Neuronal stem cell (in vitro differentiated cells): Measurements from ENCODE around the gene BRAT1.

Source experiments
- DNase-seq: peaks from one replicate; pipeline ENCODE4 v3.0.0-alpha.2; 2013; ENCODE audit warnings: low spot score
- H2AFZ ChIP-seq: one replicate; pipeline ENCODE4 v1.6.1; 2013; ENCODE audit warnings: mild to moderate bottlenecking, low read length, inconsistent platforms
- H2AK5ac ChIP-seq: 2 replicates; pipeline ENCODE4 v1.6.1; 2013; ENCODE audit warnings: low read depth, mild to moderate bottlenecking, inconsistent platforms, low read length, moderate library complexity, mixed read lengths
- H2BK120ac ChIP-seq: 2 replicates; pipeline ENCODE4 v1.6.1; 2013; ENCODE audit warnings: low read depth, mild to moderate bottlenecking, inconsistent platforms, low read length, moderate library complexity, mixed read lengths
- H2BK12ac ChIP-seq: one replicate; pipeline ENCODE4 v1.6.1; 2013; ENCODE audit warnings: low read length, inconsistent platforms
- H2BK15ac ChIP-seq: 2 replicates; pipeline ENCODE4 v1.6.1; 2013; ENCODE audit warnings: mild to moderate bottlenecking, low read length, inconsistent platforms, mixed read lengths
- H2BK5ac ChIP-seq: one replicate; pipeline ENCODE4 v1.6.1; 2013; ENCODE audit warnings: inconsistent platforms, mild to moderate bottlenecking, low read length, moderate library complexity
- H3K14ac ChIP-seq: one replicate; pipeline ENCODE4 v1.6.1; 2013; ENCODE audit warnings: low read length, inconsistent platforms
- H3K18ac ChIP-seq: 2 replicates; pipeline ENCODE4 v1.6.1; 2013; ENCODE audit warnings: low read length, inconsistent platforms
- H3K23ac ChIP-seq: 2 replicates; pipeline ENCODE4 v1.6.1; 2013; ENCODE audit warnings: low read depth, mild to moderate bottlenecking, mixed read lengths, low read length, inconsistent platforms; ENCODE audit not compliant: poor library complexity
- H3K27ac ChIP-seq: replicated peaks from 3 replicates; pipeline ENCODE4 v1.5.1; 2013; ENCODE audit warnings: low read length, inconsistent platforms
- H3K27me3 ChIP-seq, 3 experiments: 2 replicates each; pipeline ENCODE4 v1.6.1; 2013; ENCODE audit warnings: low read length in 3 of 3, mild to moderate bottlenecking in 2 of 3, inconsistent platforms in 1 of 3, low read depth in 1 of 3, mixed read lengths in 1 of 3, moderate library complexity in 1 of 3; ENCODE audit not compliant: control insufficient read depth in 3 of 3, insufficient read depth in 3 of 3
- H3K36me3 ChIP-seq, 2 donors: replicated peaks in 1 of 2; 2 replicates each; pipeline ENCODE4 v1.6.1; 2013; ENCODE audit warnings: low read length in 2 of 2; ENCODE audit not compliant: control insufficient read depth in 2 of 2, insufficient read depth in 2 of 2
- H3K4ac ChIP-seq: 2 replicates; pipeline ENCODE4 v1.6.1; 2013; ENCODE audit warnings: inconsistent platforms, mild to moderate bottlenecking, low read length, moderate library complexity
- H3K4me1 ChIP-seq, 2 donors: 1 replicate in 1 of 2; 2 replicates in 1 of 2; pipeline ENCODE4 v1.6.1; 2013; ENCODE audit warnings: low read length in 2 of 2, low read depth in 1 of 2; ENCODE audit not compliant: control insufficient read depth in 2 of 2, insufficient read depth in 1 of 2
- H3K4me2 ChIP-seq: one replicate; pipeline ENCODE4 v1.6.1; 2013; ENCODE audit warnings: mild to moderate bottlenecking, low read length, inconsistent platforms; ENCODE audit not compliant: insufficient read depth, poor library complexity, severe bottlenecking
- H3K4me3 ChIP-seq, 2 donors: 2 replicates each; pipeline ENCODE4 v1.5.1; 2013; ENCODE audit warnings: low read length in 2 of 2, mild to moderate bottlenecking in 2 of 2, inconsistent platforms in 1 of 2, moderate library complexity in 1 of 2
- H3K79me1 ChIP-seq: one replicate; pipeline ENCODE4 v1.6.1; 2013; ENCODE audit warnings: low read depth, mild to moderate bottlenecking, inconsistent platforms, low read length, moderate library complexity
- H3K9ac ChIP-seq: one replicate; pipeline ENCODE4 v1.6.1; 2013; ENCODE audit warnings: mild to moderate bottlenecking, low read depth, low read length, inconsistent platforms; ENCODE audit not compliant: poor library complexity
- H3K9me3 ChIP-seq, 2 donors: replicated peaks in 1 of 2; 2 replicates each; pipeline versions ENCODE3 to v1.6.1; 2013; ENCODE audit warnings: low read length in 2 of 2, mild to moderate bottlenecking in 2 of 2, inconsistent platforms in 1 of 2, low read depth in 1 of 2, mixed read lengths in 1 of 2, moderate library complexity in 1 of 2; ENCODE audit not compliant: control insufficient read depth in 2 of 2, insufficient read depth in 1 of 2
- H4K8ac ChIP-seq: one replicate; pipeline ENCODE4 v1.6.1; 2013; ENCODE audit warnings: low read depth, mild to moderate bottlenecking, inconsistent platforms, low read length, moderate library complexity
- H4K91ac ChIP-seq: one replicate; pipeline ENCODE4 v1.6.1; 2013; ENCODE audit warnings: low read length, low read depth, mild to moderate bottlenecking, inconsistent platforms; ENCODE audit not compliant: poor library complexity
- WGBS, 2 donors: extraction: QIAGEN DNeasy Blood & Tissue Kit; methylation state at CpG; one replicate each; pipeline ENCODE4 v1.1.7; 2013; ENCODE audit warnings: missing lambda C conversion rate in 2 of 2, mixed read lengths in 1 of 2; ENCODE audit not compliant: insufficient read length in 2 of 2, insufficient replicate concordance in 1 of 2; ENCODE audit errors: extremely low coverage in 2 of 2; 5-methylcytosine and 5-hydroxymethylcytosine counted together

Gene BRAT1

GRCh38 chr7:2517026-2517425 lies 38.3 kb downstream of the BRAT1 start:
- peak overlapping the region; percentile 86 for H2BK12ac ChIP-seq
- no peak overlapping the region for H3K4me3 ChIP-seq
- H4K8ac ChIP-seq = no peak overlapping the region
- H2AK5ac ChIP-seq = peak overlapping the region; percentile 99
- peaks cover 36 to 54% of the 10 kb centered on the region in 2 donors for H3K4me1 ChIP-seq
- H3K27ac ChIP-seq = peak overlapping the region; percentile 13
- H3K4ac ChIP-seq = no peak overlapping the region
- peak overlapping the region; percentile 25 for H3K9ac ChIP-seq
- peak overlapping the region; percentile 93 for H3K18ac ChIP-seq
- peak overlapping the region; percentile 97 for H2BK15ac ChIP-seq
- H3K4me2 ChIP-seq = no peak overlapping the region
- no peak overlapping the region for H4K91ac ChIP-seq
- peak overlapping the region; percentile 13 for H2AFZ ChIP-seq
- H2BK5ac ChIP-seq = peak overlapping the region; percentile 96
- no peak for DNase-seq
- peaks cover 0 to 2% of the 10 kb centered on the region in 2 donors for H3K9me3 ChIP-seq
- peaks cover 0 to 12% (median 0%) of the 10 kb centered on the region in 3 experiments for H3K27me3 ChIP-seq
- peaks cover 5% of the 10 kb centered on the region for H3K79me1 ChIP-seq
- peak overlapping the region; percentile 75 for H3K14ac ChIP-seq
- WGBS, 2 donors = no CpG with 5 or more reads among the region's 8 CpGs
- peaks cover 4% of the 10 kb centered on the region in 2 donors for H3K36me3 ChIP-seq
- H3K23ac ChIP-seq = peak overlapping the region; percentile 86
- peak overlapping the region; percentile 100 for H2BK120ac ChIP-seq

GRCh38 chr7:2516194-2516555 lies 39.1 kb downstream of the BRAT1 start:
- H3K9me3 ChIP-seq = peaks cover 0 to 2% of the 10 kb centered on the region in 2 donors
- no CpG with 5 or more reads among the region's 8 CpGs for WGBS, 2 donors
- H2BK12ac ChIP-seq = peak overlapping the region; percentile 77
- no peak overlapping the region for H3K4ac ChIP-seq
- H3K27ac ChIP-seq = no peak overlapping the region
- no peak overlapping the region for H2AFZ ChIP-seq
- peak overlapping the region; percentile 63 for H3K14ac ChIP-seq
- H2AK5ac ChIP-seq = peak overlapping the region; percentile 99
- no peak overlapping the region for H3K4me3 ChIP-seq
- peak overlapping the region; percentile 16 for H3K9ac ChIP-seq
- H3K18ac ChIP-seq = peak overlapping the region; percentile 87
- peaks cover 3% of the 10 kb centered on the region for H3K79me1 ChIP-seq
- no peak overlapping the region for H2BK5ac ChIP-seq
- no peaks in the 10 kb centered on the region for H3K36me3 ChIP-seq
- peak overlapping the region; percentile 78 for H2BK120ac ChIP-seq
- peak overlapping the region; percentile 38 for H4K91ac ChIP-seq
- no peak for DNase-seq
- no peak overlapping the region for H4K8ac ChIP-seq
- H2BK15ac ChIP-seq = peak overlapping the region; percentile 96
- H3K4me2 ChIP-seq = no peak overlapping the region
- peaks cover 0 to 12% (median 0%) of the 10 kb centered on the region in 3 experiments for H3K27me3 ChIP-seq
- H3K23ac ChIP-seq = peak overlapping the region; percentile 77
- peaks cover 39 to 54% of the 10 kb centered on the region in 2 donors for H3K4me1 ChIP-seq

- H3K27me3 ChIP-seq = peaks cover 0 to 12% (median 0%) of the 10 kb centered on the region in 3 experiments
- H3K4ac ChIP-seq = no peak overlapping the region
- no CpG with 5 or more reads among the region's 15 CpGs for WGBS, 2 donors
- H3K36me3 ChIP-seq = no peaks in the 10 kb centered on the region
- H2BK120ac ChIP-seq = peak overlapping the region; percentile 78
- H3K23ac ChIP-seq = peak overlapping the region; percentile 77
- peak overlapping the region; percentile 16 for H3K9ac ChIP-seq
- H3K9me3 ChIP-seq = peaks cover 0 to 2% of the 10 kb centered on the region in 2 donors
- H3K79me1 ChIP-seq = peaks cover 3% of the 10 kb centered on the region
- H3K4me2 ChIP-seq = no peak overlapping the region
- H4K8ac ChIP-seq = no peak overlapping the region
- H3K4me3 ChIP-seq = no peak overlapping the region
- peaks cover 42 to 58% of the 10 kb centered on the region in 2 donors for H3K4me1 ChIP-seq
- H3K18ac ChIP-seq = peak overlapping the region; percentile 44
- no peak overlapping the region for H3K14ac ChIP-seq
- DNase-seq = no peak
- peak overlapping the region; percentile 77 for H2BK12ac ChIP-seq
- H2BK5ac ChIP-seq = peak overlapping the region; percentile 35
- peak overlapping the region; percentile 99 for H2AK5ac ChIP-seq
- no peak overlapping the region for H2AFZ ChIP-seq
- H4K91ac ChIP-seq = peak overlapping the region; percentile 38
- H2BK15ac ChIP-seq = peak overlapping the region; percentile 96
- no peak overlapping the region for H3K27ac ChIP-seq
These were observed 39.7 kb downstream of the BRAT1 start for GRCh38 chr7:2515424-2516193.
